ENCODE data around the gene CPVL.

Gene CPVL

DNA sequence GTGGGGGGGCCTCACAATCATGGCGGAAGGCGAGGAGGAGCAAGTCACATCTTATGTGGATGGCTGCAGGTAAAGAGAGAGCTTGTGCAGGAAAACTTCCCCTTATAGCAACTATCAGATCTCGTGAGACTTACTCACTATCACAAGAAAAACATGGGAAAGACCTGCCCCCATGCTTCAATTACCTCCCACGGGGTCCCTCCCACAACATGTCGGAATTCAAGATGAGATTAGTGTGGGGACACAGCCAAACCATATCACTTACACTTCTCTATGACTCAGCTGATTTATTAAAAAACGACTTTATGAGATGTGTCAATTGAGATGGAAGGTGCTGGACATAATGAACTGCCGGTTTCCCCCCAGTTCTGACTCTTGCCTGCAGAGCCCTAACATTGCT is 24.4 kb upstream of the CPVL start:
- Histone ChIP-seq H3K4me3 (no peak overlapping the region), H3K27ac (no peak overlapping the region)
- TF ChIP-seq, protein P1, sequence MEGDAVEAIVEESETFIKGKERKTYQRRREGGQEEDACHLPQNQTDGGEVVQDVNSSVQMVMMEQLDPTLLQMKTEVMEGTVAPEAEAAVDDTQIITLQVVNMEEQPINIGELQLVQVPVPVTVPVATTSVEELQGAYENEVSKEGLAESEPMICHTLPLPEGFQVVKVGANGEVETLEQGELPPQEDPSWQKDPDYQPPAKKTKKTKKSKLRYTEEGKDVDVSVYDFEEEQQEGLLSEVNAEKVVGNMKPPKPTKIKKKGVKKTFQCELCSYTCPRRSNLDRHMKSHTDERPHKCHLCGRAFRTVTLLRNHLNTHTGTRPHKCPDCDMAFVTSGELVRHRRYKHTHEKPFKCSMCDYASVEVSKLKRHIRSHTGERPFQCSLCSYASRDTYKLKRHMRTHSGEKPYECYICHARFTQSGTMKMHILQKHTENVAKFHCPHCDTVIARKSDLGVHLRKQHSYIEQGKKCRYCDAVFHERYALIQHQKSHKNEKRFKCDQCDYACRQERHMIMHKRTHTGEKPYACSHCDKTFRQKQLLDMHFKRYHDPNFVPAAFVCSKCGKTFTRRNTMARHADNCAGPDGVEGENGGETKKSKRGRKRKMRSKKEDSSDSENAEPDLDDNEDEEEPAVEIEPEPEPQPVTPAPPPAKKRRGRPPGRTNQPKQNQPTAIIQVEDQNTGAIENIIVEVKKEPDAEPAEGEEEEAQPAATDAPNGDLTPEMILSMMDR (IDR thresholded peaks at IDR 0.05) = no peak
- DNase-seq (ENCODE audit: low spot score) = no peak

DNA sequence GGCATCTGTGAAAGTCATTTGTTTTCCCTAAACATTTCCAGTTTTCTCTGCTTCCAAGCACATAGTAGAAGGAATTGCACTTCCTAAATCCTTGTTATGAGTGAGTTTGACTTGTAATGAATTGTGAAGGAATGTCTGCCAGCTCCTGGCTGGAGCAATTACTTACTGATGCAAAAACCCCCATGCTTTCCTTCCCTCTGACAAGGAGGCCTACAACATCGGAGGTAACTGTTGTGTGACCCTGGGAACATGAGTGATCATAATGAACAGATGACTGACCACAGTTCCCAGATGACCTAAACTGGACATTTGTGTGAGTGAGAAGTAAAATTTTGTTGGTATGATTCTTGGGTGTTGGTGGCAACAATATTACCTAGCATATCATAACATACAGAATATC is 21.4 kb upstream of the CPVL start:
- no peak for DNase-seq (ENCODE audit: low spot score)
- Histone ChIP-seq H3K27ac (no peak overlapping the region), H3K4me3 (no peak overlapping the region)
- TF ChIP-seq, protein P1 (IDR thresholded peaks at IDR 0.05) = no peak

DNA sequence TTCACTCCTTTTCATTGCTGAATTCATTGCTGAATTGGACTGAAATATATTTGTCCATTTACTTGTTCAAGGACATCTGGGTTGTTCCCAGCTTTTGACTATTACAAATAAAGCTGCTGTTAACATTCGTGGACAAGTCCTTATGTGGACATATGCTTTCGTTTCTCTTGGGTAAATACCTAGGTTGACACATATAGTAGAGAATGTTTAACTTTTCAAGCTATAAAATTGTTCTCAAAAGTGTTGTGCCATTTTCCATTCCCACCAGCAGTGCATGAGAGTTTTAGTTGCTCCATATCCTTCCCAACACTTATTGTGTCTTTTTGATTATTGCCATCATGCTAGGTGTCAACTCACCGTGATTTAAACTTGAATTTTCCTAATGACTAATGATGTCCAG is 17.5 kb upstream of the CPVL start:
- TF ChIP-seq, protein P1 (IDR thresholded peaks at IDR 0.05) = no peak

DNA sequence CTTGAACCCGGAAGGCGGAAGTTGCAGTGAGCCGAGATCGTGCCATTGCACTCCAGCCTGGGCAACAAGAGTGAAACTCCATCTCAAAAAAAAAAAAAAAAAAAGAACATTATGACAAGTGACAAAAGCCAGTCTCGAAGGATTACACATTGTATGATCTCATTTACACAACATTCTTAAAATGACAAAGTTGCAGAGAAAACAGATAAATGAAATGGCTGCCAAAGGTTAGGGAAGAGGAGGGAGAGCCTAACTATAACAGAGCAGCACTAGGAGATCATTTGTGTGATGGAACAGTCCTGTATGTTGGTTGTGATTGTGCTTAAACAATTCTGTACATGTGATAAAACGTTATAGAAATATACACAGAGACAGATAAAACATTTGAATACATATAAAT is 16.2 kb upstream of the CPVL start:
- TF ChIP-seq, protein P1 (IDR thresholded peaks at IDR 0.05) = no peak
- Histone ChIP-seq H3K4me3 (no peak overlapping the region), H3K27ac (no peak overlapping the region)
- no peak for DNase-seq (ENCODE audit: low spot score)

More for the DNA sequence above, 17.5 kb upstream of the CPVL start:
- DNase-seq (ENCODE audit: low spot score) = no peak
- Histone ChIP-seq H3K27ac (no peak overlapping the region), H3K4me3 (no peak overlapping the region)

DNA sequence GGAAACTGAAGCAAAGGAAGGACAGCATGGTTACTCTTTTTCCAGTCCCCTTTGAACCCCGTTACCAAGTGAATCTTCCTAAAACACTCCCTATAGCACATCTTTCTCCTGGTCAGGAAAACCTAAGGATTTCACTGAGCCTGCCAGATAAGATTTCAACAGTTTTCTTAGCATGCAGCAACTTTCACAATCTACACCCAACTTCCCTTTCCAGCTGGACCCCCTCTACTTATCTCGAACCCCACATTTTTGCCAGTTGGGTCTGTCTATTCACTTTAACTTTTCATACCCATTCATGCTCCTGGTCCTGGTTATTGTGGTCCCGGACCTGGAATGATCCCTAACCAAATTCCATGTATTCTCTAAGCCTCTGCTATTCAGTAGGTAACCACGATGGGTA is 14.9 kb upstream of the CPVL start:
- Histone ChIP-seq H3K27ac (no peak overlapping the region), H3K4me3 (no peak overlapping the region)
- TF ChIP-seq, protein P1 (IDR thresholded peaks at IDR 0.05) = no peak
- DNase-seq (ENCODE audit: low spot score) = no peak

DNA sequence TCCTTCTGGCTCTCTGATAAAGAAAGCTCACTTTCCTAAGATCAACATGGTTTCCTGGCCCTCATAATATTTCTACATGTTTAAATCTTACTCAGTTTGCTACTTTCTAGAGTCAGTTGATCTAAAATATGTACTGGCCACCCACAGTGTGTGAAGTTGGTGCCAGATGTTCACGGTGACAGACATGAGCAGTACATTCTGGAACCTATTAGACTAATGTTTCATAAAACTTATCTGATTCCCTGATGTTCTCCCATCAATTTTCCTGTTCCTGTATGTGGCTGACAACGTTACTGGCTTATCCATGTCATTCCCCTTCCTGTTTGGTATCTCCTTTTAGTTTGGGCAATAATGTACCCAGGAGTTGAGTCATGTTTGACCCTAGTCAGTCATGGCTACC is 13.7 kb upstream of the CPVL start:
- DNase-seq (ENCODE audit: low spot score) = no peak
- TF ChIP-seq, protein P1 (IDR thresholded peaks at IDR 0.05) = no peak
- no peak overlapping the region for H3K27ac ChIP-seq
- H3K4me3 ChIP-seq = no peak overlapping the region

DNA sequence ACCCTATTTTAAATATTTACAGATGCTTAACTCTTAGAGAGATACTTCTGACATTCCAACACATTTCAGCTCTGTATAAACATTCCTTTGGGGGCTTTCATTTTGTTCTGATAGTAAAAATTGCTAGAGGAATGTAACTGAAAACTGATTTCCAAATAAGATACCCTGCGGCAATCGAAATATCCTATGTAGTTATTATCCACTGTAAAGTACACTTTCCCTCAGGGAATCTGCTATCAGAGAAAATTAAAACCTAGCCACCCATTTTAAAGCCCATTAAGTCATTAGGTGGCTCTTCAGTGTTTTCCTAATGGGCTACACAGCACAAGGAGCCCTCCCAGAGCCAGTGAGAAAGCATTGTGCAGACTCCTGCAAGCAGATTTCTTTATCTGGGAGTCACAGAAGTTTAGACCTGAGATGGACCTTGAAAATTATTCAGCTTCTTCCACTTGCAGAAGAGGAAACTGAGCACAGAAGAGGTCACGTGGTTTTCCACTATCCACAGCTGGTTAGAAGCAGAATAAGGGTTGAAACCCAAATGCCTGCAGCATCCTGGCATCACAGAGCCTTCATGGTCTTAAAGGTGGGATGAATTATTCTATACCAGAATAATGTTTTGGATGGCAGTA is 12.6 kb upstream of the CPVL start:
- Histone ChIP-seq H3K27ac (no peak overlapping the region), H3K4me3 (no peak overlapping the region)
- no peak for DNase-seq (ENCODE audit: low spot score)
- TF ChIP-seq, protein P1 (IDR thresholded peaks at IDR 0.05) = no peak

Data from coronary artery (tissue), 2 donors.